AG04449 (cell line): Measurements from ENCODE around the gene MET.
"Not testable (repeated sequence)": the region's sequence is repeated elsewhere in the genome, so short reads cannot be mapped to it uniquely, and the experiment has no call there.

Experiments used
- CTCF ChIA-PET: fragments of 350-600 bp; formaldehyde crosslinking; extraction: SDS; loops from one replicate; lab custom pipeline; 2021; ENCODE audit warnings: antibody characterized with exemption; lab: Yijun Ruan, JAX
- POLR2A ChIA-PET: fragments of 400-600, 350-600 bp; formaldehyde crosslinking; extraction: SDS; loops from one replicate; lab custom pipeline; 2020; ENCODE audit warnings: antibody characterized with exemption, inconsistent platforms; lab: Yijun Ruan, JAX
- DNase-seq: peaks from one replicate; pipeline ENCODE4 v3.0.0-alpha.2; 2010; ENCODE audit warnings: low read depth, low spot score
- H3K4me3 ChIP-seq: 2 replicates; pipeline ENCODE4 v1.5.1; 2011; ENCODE audit warnings: low read depth, mild to moderate bottlenecking, control low read depth, low read length
- TF ChIP-seq, protein P1 (sequence below): IDR thresholded peaks from one replicate; pipeline ENCODE4 v1.5.1; 2011; ENCODE audit warnings: mild to moderate bottlenecking, moderate library complexity, low read length, control low read depth, inconsistent platforms; ENCODE audit not compliant: insufficient read depth; ENCODE audit errors: missing control alignments

MET gene

DNA sequence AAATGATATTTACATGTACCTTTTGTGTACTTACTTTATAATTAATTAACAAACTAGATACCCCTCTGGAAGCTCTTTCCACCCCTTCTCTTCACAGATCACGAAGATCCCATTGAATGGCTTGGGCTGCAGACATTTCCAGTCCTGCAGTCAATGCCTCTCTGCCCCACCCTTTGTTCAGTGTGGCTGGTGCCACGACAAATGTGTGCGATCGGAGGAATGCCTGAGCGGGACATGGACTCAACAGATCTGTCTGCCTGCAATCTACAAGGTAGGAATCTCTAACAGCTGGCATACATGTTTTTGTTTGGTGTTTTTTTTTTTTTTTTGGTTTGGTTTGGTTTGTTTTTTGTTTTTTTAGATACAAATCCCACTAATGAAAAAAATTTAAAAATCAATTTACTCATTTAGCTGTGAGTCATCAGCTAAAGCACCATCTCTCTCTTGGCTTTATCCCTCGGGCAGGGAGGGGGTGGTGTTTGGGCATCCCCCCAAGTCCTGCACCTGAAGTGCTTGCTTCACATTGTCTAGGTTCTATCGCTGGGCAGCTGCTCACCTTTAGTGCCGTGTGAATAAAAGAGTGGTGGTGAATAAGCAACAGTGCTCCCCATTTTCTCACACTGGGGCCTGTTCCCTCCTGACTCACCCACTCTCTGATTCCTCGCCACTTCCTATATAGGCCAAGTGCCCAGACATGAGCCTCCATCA lies 68.9 kb downstream of the MET start:
- POLR2A ChIA-PET = interaction anchor here (0.7 kb wide), 1 partner anchor 1359 kb away, joined by 3 read pairs; no protein-coding TSS in a partner anchor
- no peak for DNase-seq
- TF ChIP-seq, protein P1, sequence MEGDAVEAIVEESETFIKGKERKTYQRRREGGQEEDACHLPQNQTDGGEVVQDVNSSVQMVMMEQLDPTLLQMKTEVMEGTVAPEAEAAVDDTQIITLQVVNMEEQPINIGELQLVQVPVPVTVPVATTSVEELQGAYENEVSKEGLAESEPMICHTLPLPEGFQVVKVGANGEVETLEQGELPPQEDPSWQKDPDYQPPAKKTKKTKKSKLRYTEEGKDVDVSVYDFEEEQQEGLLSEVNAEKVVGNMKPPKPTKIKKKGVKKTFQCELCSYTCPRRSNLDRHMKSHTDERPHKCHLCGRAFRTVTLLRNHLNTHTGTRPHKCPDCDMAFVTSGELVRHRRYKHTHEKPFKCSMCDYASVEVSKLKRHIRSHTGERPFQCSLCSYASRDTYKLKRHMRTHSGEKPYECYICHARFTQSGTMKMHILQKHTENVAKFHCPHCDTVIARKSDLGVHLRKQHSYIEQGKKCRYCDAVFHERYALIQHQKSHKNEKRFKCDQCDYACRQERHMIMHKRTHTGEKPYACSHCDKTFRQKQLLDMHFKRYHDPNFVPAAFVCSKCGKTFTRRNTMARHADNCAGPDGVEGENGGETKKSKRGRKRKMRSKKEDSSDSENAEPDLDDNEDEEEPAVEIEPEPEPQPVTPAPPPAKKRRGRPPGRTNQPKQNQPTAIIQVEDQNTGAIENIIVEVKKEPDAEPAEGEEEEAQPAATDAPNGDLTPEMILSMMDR = no peak
- CTCF ChIA-PET = interaction anchor here (0.7 to 1.0 kb wide), 3 partner anchors 10 to 34 kb away, joined by 3 read pairs; no protein-coding TSS in a partner anchor
- no peak overlapping the region for H3K4me3 ChIP-seq

DNA sequence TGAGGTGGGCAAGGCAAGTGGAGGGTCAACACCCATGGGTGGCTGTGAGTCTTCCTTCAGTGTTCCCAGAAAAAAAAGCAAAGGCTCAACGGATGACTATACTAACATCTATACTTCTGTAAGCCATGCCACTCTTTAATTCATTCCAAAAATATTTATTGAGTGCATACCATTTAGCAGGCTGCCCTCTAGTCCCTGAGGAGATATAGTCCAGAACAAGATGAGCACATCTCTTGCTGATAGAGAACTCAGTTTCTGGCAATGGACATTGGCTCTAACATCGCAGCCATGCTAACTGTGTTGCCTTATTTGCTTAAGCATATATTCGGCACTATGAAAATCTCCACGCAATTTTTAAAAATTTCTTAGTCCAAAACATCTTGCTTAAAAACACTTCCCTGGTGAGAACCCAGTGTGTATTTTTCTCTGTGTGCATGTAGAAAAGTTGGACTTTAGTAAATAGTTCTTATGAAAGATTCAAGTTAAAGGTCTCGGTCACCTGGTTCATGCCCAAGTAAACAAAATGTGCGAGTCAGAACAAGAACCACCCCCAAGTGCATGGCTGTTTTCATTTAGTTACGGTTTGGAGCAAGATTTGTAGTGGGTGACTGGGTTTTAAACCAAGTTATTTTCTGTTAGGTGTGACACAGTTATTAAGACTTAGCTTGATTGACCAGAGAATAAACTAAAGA lies 69.8 kb downstream of the MET start:
- CTCF ChIA-PET = interaction anchor here (0.9 to 1.3 kb wide), 2 partner anchors 33 to 67 kb away, joined by 3 read pairs; no protein-coding TSS in a partner anchor
- TF ChIP-seq, protein P1 = no peak
- H3K4me3 ChIP-seq = no peak overlapping the region
- POLR2A ChIA-PET = no interaction called here
- DNase-seq = no peak

DNA sequence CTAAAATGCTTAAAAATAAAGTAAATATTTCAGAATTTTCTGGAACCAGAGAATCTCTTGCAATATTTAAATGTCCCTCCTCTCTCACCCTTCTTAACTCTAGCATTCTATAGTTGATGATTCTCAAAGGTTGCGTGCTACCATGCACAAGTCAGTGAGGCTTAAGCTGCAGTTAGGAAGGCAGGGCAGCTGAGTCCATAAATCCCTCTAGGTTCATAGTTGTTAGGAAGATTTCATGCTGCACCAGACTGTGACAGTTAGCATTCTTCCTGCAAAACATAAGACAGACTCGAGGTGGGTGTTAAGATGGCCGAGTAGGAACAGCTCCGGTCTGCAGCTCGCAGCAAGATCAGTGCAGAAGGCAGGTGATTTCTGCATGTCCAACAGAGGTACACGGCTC lies 70.6 kb downstream of the MET start:
- no peak for DNase-seq
- TF ChIP-seq, protein P1 = no peak
- no peak overlapping the region for H3K4me3 ChIP-seq
- POLR2A ChIA-PET = no interaction called here
- CTCF ChIA-PET = interaction anchor here (1.3 kb wide), 1 partner anchor 68 kb away, joined by 3 read pairs; no protein-coding TSS in a partner anchor

DNA sequence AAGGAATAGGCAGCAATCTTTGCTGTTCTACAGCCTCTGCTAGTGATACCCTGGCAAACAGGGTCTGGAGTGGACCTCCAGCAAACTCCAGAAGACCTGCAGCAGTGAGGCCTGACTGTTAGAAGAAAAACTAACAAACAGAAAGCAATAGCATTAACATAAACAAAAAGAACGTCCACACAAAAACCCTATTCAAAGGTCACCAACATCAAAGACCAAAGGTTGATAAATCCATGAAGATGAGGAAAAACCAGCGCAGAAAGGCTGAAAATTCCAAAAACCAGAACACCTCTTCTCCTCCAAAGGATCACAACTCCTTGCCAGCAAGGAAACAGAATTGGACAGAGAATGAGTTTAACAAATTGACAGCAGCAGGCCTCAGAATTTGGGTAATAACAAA lies 71.8 kb downstream of the MET start:
- POLR2A ChIA-PET, H3K4me3 ChIP-seq, CTCF ChIA-PET, DNase-seq: not testable (repeated sequence)

DNA sequence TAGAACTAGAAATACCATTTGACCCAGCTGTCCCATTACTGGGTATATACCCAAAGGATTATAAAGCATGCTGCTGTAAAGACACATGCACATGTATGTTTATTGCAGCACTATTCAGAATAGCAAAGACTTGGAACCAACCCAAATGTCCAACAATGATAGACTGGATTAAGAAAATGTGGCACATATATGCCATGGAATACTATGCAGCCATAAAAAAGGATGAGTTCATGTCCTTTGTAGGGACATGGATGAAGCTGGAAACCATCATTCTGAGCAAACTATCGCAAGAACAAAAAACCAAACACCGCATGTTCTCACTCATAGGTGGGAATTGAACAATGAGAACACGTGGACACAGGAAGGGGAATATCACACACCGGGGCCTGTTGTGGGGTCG lies 74.4 kb downstream of the MET start:
- H3K4me3 ChIP-seq, CTCF ChIA-PET, POLR2A ChIA-PET, DNase-seq: not testable (repeated sequence)

DNA sequence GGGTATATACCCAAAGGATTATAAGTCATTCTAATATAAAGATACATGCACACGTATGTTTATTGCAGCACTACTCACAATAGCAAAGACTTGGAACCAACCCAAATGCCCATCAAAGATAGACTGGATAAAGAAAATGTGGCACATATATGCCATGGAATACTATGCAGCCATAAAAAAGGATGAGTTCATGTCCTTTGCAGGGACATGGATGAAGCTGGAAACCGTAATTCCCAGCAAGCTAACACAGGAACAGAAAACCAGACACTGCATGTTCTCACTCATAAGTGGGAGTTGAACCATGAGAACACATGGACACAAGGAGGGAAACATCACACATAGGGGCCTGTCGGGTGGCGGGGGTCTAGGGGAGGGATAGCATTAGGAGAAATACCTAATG lies 79.1 kb downstream of the MET start:
- H3K4me3 ChIP-seq, POLR2A ChIA-PET, CTCF ChIA-PET, DNase-seq: not testable (repeated sequence)

DNA sequence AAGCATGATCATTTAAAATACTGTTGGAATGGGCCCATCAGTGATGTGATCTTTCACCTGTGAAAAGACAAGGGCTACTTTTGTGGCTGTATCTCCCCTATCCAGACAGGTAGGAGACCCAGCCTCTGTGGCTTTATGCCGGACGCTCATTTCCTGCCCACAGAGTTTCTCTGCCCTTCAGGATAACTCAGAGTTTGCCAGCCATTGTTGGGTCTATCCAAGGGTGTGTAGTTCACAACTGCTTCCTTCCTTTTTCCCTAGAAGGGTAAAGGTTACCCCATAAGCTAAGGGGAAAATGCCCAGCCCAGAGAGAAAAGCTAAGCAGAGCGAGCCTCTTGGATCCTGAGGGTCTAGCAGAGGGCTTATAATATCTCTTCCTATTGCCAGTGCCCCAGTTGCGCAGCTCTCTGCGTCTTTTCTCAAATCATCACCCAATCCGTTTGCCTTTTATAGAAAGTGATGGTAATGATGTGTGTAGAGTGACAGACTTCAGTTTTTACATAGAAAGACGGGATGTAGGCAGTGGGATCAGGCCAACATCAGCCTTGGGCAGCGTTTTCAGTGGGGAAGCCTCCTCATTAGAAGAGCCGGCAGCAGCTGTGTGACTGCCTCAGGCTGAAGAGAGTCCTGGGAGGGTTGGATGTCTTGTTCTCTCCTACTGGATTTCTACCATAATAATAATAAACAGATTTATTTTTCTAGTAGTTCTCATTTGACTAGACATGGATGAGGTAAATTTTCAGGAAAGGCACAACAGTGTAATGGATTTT lies 80.5 kb downstream of the MET start:
- H3K4me3 ChIP-seq = no peak overlapping the region
- DNase-seq = no peak
- ChIA-PET CTCF (no interaction called here), POLR2A (no interaction called here)
- TF ChIP-seq, protein P1 = no peak
